Lung (tissue), 12 donors: ENCODE results near the gene PMF1. TPM values are rescaled to one million over a fixed set of nuclear protein-coding genes. Genes with fewer than 3 reads are reported as not detected.
A peak's percentile ranks its signal among the peaks of the same experiment; 100 is the strongest.

ENCODE experiments used
- ATAC-seq: fragments of 200-7000 bp; cut with Tn5 transposase; one replicate; pipeline ENCODE4 v1.9.1; 2020; ENCODE audit warnings: moderate number of reproducible peaks; ENCODE audit not compliant: insufficient read depth, low FRiP score
- DNase-seq, 3 donors: peaks; one replicate each; pipeline ENCODE4 v3.0.0-alpha.2; 2013 to 2017
- H3K27ac ChIP-seq, 2 donors: one replicate each; pipeline ENCODE4 v1.5.1; 2013; ENCODE audit warnings: mild to moderate bottlenecking in 2 of 2, moderate library complexity in 2 of 2, control low read depth in 1 of 2, inconsistent platforms in 1 of 2, low read depth in 1 of 2, low read length in 1 of 2
- H3K27me3 ChIP-seq, 3 donors: one replicate each; pipeline ENCODE4 v1.5.1; 2013; ENCODE audit warnings: low read length in 2 of 3; ENCODE audit not compliant: control insufficient read depth in 3 of 3, insufficient read depth in 3 of 3
- H3K36me3 ChIP-seq, 4 donors: one replicate each; pipeline ENCODE4 v1.5.1; 2013; ENCODE audit warnings: low read length in 4 of 4, mild to moderate bottlenecking in 1 of 4, moderate library complexity in 1 of 4; ENCODE audit not compliant: control insufficient read depth in 4 of 4, insufficient read depth in 4 of 4
- H3K4me1 ChIP-seq, 5 donors: one replicate each; pipeline ENCODE4 v1.5.1; 2013; ENCODE audit warnings: low read length in 5 of 5, mild to moderate bottlenecking in 2 of 5, moderate library complexity in 1 of 5; ENCODE audit not compliant: control insufficient read depth in 5 of 5, insufficient read depth in 5 of 5
- H3K4me3 ChIP-seq: one replicate; pipeline ENCODE4 v1.5.1; 2013; ENCODE audit warnings: mild to moderate bottlenecking, control low read depth, moderate library complexity
- H3K9ac ChIP-seq, 2 donors: one replicate each; pipeline ENCODE4 v1.5.1; 2013; ENCODE audit warnings: low read length in 2 of 2, control low read depth in 1 of 2; ENCODE audit not compliant: insufficient read depth in 1 of 2
- H3K9me3 ChIP-seq, 4 donors: one replicate each; pipeline ENCODE4 v1.5.1; 2013; ENCODE audit warnings: low read length in 3 of 4, mild to moderate bottlenecking in 1 of 4, moderate library complexity in 1 of 4; ENCODE audit not compliant: control insufficient read depth in 4 of 4, insufficient read depth in 3 of 4
- WGBS, 2 donors: extraction: QIAGEN DNeasy Blood & Tissue Kit; methylation state at CpG; one replicate each; pipeline ENCODE4 v1.1.7; 2013; 5-methylcytosine and 5-hydroxymethylcytosine counted together
- polyA plus RNA-seq, 2 donors: library from polyadenylated mRNA; stranded (reverse); fragments of 200-250 nt; gene quantifications; one replicate each; pipeline ENCODE4 v1.2.1, GENCODE V29; 2013
- total RNA-seq, 2 donors: library from RNA; depleted of rRNA in 1 of 2; stranded (reverse); fragments of >200 nt in 1 of 2; gene quantifications; one replicate each; pipeline ENCODE4 v1.2.1, GENCODE V29; 2014 to 2021
- TF ChIP-seq, protein P1 (sequence below): IDR thresholded peaks from 2 replicates; pipeline ENCODE4 v1.5.1; 2012; ENCODE audit warnings: mild to moderate bottlenecking; ENCODE audit errors: control extremely low read depth, extremely low read depth
- donor health status: control.
- donor health status: control.
- donor health status: Bipolar disorder and iron deficiency.
- donor health status: healthy.
- donor health status: DM: yes; HTN: yes; CAD: no.

PMF1 gene
- total and polyA plus RNA-seq, 4 donors = 60.0 to 144 (median 64.7) TPM

DNA sequence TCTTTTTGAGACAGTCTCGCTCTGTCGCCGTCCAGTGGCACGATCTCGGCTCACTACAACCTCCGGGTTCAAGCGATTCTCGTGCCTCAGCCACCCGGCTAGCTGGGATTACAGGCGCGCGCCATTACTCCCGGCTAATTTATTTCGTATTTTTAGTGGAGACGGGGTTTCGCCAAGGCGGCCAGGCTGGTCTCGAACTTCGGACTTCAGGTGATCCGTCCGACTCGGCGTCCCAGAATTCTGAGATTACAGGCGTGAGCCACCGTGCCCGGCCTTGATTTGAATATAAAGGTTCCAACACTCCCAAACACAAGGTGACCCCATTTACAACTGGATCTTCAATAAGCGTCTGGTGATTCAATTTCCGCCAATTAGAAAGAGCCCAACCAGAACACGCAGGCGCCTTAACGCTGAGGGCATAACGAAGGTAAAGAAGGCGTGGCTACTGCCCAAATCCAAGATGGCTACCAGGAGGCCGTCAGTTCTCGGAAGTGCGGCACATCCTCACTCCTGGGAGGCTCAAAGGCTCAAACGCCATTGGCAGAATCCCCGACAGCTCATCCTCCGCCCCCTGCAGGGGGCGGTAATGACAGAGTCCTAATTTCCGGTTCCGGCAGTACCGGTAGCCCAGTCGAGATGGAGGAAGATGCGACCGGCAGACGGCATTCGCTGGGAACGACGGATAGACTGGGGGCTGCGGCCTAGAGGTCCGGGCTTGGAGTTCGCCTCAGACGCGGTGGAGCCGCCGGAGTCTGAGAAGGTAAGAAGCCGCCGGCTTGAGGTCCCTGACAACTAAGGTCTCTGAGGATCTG, 19.1 kb upstream of the PMF1 start, which contains the start of gene SLC25A44:
SLC25A44 (plus strand) TSS at position 617 of the 812 bp plus-strand sequence. CDS start 5,744 bp downstream, outside the sequence.
- Histone ChIP-seq H3K27me3 (no peaks in the 10 kb centered on the region), H3K4me3 (peak within 1 kb of the TSS; percentile 90), H3K27ac (peak within 1 kb of the TSS; percentile 68 to 86), H3K9me3 (no peaks in the 10 kb centered on the region), H3K9ac (peak within 1 kb of the TSS; percentile 18 to 89), H3K36me3 (peaks cover 0 to 7% (median 4%) of the 10 kb centered on the region in 4 donors), H3K4me1 (peaks cover 0 to 15% (median 2%) of the 10 kb centered on the region in 5 donors)
- WGBS, 2 donors = 2 to 4% methylated on average over 59 of the region's 59 CpGs
- TF ChIP-seq, protein P1, sequence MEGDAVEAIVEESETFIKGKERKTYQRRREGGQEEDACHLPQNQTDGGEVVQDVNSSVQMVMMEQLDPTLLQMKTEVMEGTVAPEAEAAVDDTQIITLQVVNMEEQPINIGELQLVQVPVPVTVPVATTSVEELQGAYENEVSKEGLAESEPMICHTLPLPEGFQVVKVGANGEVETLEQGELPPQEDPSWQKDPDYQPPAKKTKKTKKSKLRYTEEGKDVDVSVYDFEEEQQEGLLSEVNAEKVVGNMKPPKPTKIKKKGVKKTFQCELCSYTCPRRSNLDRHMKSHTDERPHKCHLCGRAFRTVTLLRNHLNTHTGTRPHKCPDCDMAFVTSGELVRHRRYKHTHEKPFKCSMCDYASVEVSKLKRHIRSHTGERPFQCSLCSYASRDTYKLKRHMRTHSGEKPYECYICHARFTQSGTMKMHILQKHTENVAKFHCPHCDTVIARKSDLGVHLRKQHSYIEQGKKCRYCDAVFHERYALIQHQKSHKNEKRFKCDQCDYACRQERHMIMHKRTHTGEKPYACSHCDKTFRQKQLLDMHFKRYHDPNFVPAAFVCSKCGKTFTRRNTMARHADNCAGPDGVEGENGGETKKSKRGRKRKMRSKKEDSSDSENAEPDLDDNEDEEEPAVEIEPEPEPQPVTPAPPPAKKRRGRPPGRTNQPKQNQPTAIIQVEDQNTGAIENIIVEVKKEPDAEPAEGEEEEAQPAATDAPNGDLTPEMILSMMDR = no peak
- DNase-seq = peak; percentile 98 to 100 (median 100)
- ATAC-seq = peak; percentile 100

DNA sequence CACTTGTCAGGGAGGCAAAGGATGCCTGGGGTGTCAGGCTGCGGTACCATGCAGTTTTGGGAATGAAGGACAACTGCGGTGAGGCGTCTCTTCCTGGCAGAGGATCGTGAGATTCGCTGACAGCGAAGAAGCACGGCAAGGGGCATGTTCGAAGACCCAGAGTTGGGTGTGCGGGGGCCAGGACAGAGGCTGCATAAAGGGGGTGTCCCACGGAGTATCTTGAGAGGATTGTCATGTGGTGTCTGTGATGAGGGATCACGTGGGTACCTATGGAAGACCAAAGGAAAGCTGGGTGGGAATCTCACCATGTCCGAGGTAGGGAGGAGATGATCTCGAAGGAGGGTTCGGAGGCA, 18.5 kb upstream of the PMF1 start:
- DNase-seq (no peak), ATAC-seq (no peak)
- peaks cover 0 to 15% (median 2%) of the 10 kb centered on the region in 5 donors for H3K4me1 ChIP-seq
- peaks cover 0 to 7% (median 4%) of the 10 kb centered on the region in 4 donors for H3K36me3 ChIP-seq
- H3K27me3 ChIP-seq = no peaks in the 10 kb centered on the region
- peak overlapping the region; percentile 68 to 84 for H3K27ac ChIP-seq
- H3K4me3 ChIP-seq = peak overlapping the region; percentile 90
- H3K9me3 ChIP-seq = no peaks in the 10 kb centered on the region
- TF ChIP-seq, protein P1 = no peak
- peak overlapping the region; percentile 7 to 51 for H3K9ac ChIP-seq
- WGBS, 2 donors = 14 to 20% methylated on average over 14 of the region's 14 CpGs

DNA sequence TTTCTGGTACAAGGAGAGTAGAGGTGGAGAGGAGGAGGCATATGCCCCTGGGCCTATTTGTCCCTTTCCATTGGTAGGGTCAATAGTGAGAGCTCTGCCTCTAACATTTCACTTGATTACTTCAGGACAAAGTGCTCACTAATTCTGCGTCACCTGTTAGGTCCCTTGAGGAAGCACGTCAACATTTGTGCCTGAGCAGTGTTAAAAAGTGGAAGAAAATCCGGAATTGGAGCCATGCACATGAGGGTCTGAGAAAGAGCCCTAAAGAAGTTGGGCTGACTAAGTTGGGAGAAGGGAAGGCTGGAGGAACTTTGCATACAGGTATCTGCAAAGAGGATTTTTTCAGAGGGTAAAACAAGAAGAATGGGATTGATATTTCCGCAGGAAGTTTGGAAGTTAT, 17.0 kb upstream of the PMF1 start:
- 74 to 81% methylated on average over 4 of the region's 4 CpGs for WGBS, 2 donors
- DNase-seq (no peak), ATAC-seq (no peak)
- no peaks in the 10 kb centered on the region for H3K9me3 ChIP-seq
- H3K4me1 ChIP-seq = peaks cover 0 to 15% (median 2%) of the 10 kb centered on the region in 5 donors
- TF ChIP-seq, protein P1 = no peak
- H3K36me3 ChIP-seq = peaks cover 2 to 14% (median 6%) of the 10 kb centered on the region in 4 donors
- no peak overlapping the region for H3K9ac ChIP-seq
- H3K27me3 ChIP-seq = no peaks in the 10 kb centered on the region
- H3K4me3 ChIP-seq = no peak overlapping the region
- H3K27ac ChIP-seq = no peak overlapping the region
